HepG2 (cell line): Measurements from ENCODE around the gene EIF4G3. TPM values are rescaled to one million over a fixed set of nuclear protein-coding genes. Genes with fewer than 3 reads are reported as not detected.

ENCODE experiments used
- ATAC-seq: fragments of 200-7000 bp; cut with Tn5 transposase; 3 replicates; pipeline ENCODE4 v1.9.1; 2020; ENCODE audit warnings: mild to moderate bottlenecking, moderate library complexity
- BruUV-seq: library from RNA; stranded (reverse); fragments of 400-500 nt; replicated peaks from 2 replicates; lab custom pipeline; 2021; lab: Mats Ljungman, UMichigan
- CTCF ChIA-PET: fragments of 300-600 bp; formaldehyde crosslinking; extraction: SDS; loops from one replicate; lab custom pipeline; 2021; ENCODE audit warnings: low total read pairs, inconsistent platforms, low intra/inter-chr PET ratio; lab: Yijun Ruan, JAX
- POLR2A ChIA-PET: fragments of 350-600 bp; sonication (Branson Sonifier 250); formaldehyde crosslinking; loops from one replicate; lab custom pipeline; 2020; ENCODE audit warnings: antibody characterized with exemption, inconsistent platforms; lab: Yijun Ruan, JAX
- DNase-seq: peaks from one replicate; pipeline ENCODE4 v3.0.0-alpha.2; 2015; ENCODE audit warnings: low spot score
- FAIRE-seq: peaks from 3 replicates; lab custom pipeline; 2011; peaks lifted over from hg19 to GRCh38; lab: Jason Lieb, UNC
- H2AFZ ChIP-seq: one replicate; pipeline ENCODE4 v1.6.1; 2011; ENCODE audit warnings: low read length, inconsistent platforms
- H3K27ac ChIP-seq: fragments of 300-600 bp; 3 replicates; pipeline ENCODE4 v1.8.0; 2011; ENCODE audit warnings: mixed run types, mild to moderate bottlenecking, mixed read lengths, low read length, inconsistent platforms; ENCODE audit not compliant: insufficient read depth; ENCODE audit errors: extremely low read length
- H3K27me3 ChIP-seq, 2 experiments: fragments of 200-600 bp in 1 of 2; 2 replicates in 1 of 2; 3 replicates in 1 of 2; pipeline versions ENCODE4 v1.6.0 to v1.8.0; 2011; ENCODE audit warnings: low read length in 2 of 2, mild to moderate bottlenecking in 2 of 2, moderate library complexity in 2 of 2, inconsistent platforms in 1 of 2; ENCODE audit not compliant: insufficient read depth in 2 of 2, control insufficient read depth in 1 of 2
- H3K36me3 ChIP-seq, 2 experiments: fragments of 200-600 bp in 1 of 2; replicated peaks in 1 of 2; 2 replicates in 1 of 2; 3 replicates in 1 of 2; pipeline versions ENCODE4 v1.5.1 to v1.8.0; 2011; ENCODE audit warnings: low read length in 2 of 2, inconsistent platforms in 1 of 2; ENCODE audit not compliant: insufficient read depth in 2 of 2, control insufficient read depth in 1 of 2
- H3K4me1 ChIP-seq: 2 replicates; pipeline ENCODE4 v1.5.1; 2012; ENCODE audit warnings: low read length, inconsistent platforms; ENCODE audit not compliant: insufficient read depth
- H3K4me2 ChIP-seq: 2 replicates; pipeline ENCODE4 v1.6.0; 2011; ENCODE audit warnings: low read depth, low read length, inconsistent platforms
- H3K4me3 ChIP-seq, 3 experiments: fragments of 200-600 bp in 1 of 3; sonication (generic), shearing (Covaris generic) in 1 of 3; replicated peaks in 1 of 3; 2 replicates each; pipeline ENCODE4 v1.5.1; 2011 to 2016; ENCODE audit warnings: low read length in 3 of 3, inconsistent platforms in 2 of 3, low read depth in 2 of 3, mild to moderate bottlenecking in 2 of 3, control low read depth in 1 of 3, mixed read lengths in 1 of 3; ENCODE audit not compliant: insufficient read depth in 1 of 3
- H3K79me2 ChIP-seq: one replicate; pipeline ENCODE4 v1.6.1; 2011; ENCODE audit warnings: low read length, inconsistent platforms; ENCODE audit not compliant: insufficient read depth
- H3K9ac ChIP-seq: 2 replicates; pipeline ENCODE4 v1.6.0; 2011; ENCODE audit warnings: mild to moderate bottlenecking, low read depth, low read length, inconsistent platforms; ENCODE audit not compliant: insufficient read depth
- H3K9me3 ChIP-seq: 2 replicates; pipeline ENCODE4 v1.5.1; 2012; ENCODE audit warnings: mild to moderate bottlenecking, low read length
- H4K20me1 ChIP-seq: 2 replicates; pipeline ENCODE4 v1.6.0; 2011; ENCODE audit warnings: inconsistent platforms, mild to moderate bottlenecking, low read length, moderate library complexity; ENCODE audit not compliant: insufficient read depth
- FLYWCH1 ChIP-seq: sonication (generic); formaldehyde crosslinking; IDR thresholded peaks from 2 replicates; pipeline ENCODE4 v1.8.1; 2023; ENCODE audit warnings: mild to moderate bottlenecking, missing genetic modification reagents
- HOXA5 ChIP-seq: sonication (generic); formaldehyde crosslinking; IDR thresholded peaks from 2 replicates; pipeline ENCODE4 v1.4.0; 2020; ENCODE audit warnings: missing genetic modification reagents
- IKZF4 ChIP-seq: sonication (generic); formaldehyde crosslinking; IDR thresholded peaks from 2 replicates; pipeline ENCODE4 v1.5.1; 2020; ENCODE audit warnings: borderline replicate concordance, mild to moderate bottlenecking, low read depth, missing genetic modification reagents; ENCODE audit errors: not compliant biosample characterization
- KAT7 ChIP-seq: IDR thresholded peaks from 2 replicates; pipeline ENCODE4 v1.6.1; 2018; ENCODE audit warnings: borderline replicate concordance, missing compliant biosample characterization
- NFRKB ChIP-seq: fragments of 450-650 bp; IDR thresholded peaks from 2 replicates; pipeline ENCODE4 v1.6.1; 2017
- NONO ChIP-seq, 2 experiments: fragments of 450-650 bp in 1 of 2; sonication (generic) in 1 of 2; formaldehyde crosslinking in 1 of 2; IDR thresholded peaks in 1 of 2; conservative IDR thresholded peaks in 1 of 2; 2 replicates each; pipeline versions ENCODE4 v1.6.1 to v1.8.0; 2017 to 2022; ENCODE audit warnings: mild to moderate bottlenecking in 1 of 2, missing genetic modification reagents in 1 of 2, moderate library complexity in 1 of 2
- PHF20 ChIP-seq: sonication (generic); formaldehyde crosslinking; IDR thresholded peaks from 2 replicates; pipeline ENCODE4 v1.5.0; 2020; ENCODE audit warnings: mild to moderate bottlenecking, missing genetic modification reagents
- RARG ChIP-seq: sonication (generic); formaldehyde crosslinking; IDR thresholded peaks from 2 replicates; pipeline ENCODE4 v1.4.0; 2020; ENCODE audit warnings: low read depth, mild to moderate bottlenecking, missing genetic modification reagents
- RCOR2 ChIP-seq: IDR thresholded peaks from 2 replicates; pipeline ENCODE4 v1.6.1; 2016; ENCODE audit warnings: missing biosample characterization, missing genetic modification reagents
- TCF7L2 ChIP-seq: IDR thresholded peaks from 2 replicates; pipeline ENCODE4 v1.6.1; 2011; ENCODE audit warnings: mild to moderate bottlenecking, low read depth, low read length, moderate library complexity
- TOPORS ChIP-seq: sonication (generic); formaldehyde crosslinking; IDR thresholded peaks from 2 replicates; pipeline ENCODE4 v1.8.0; 2023; ENCODE audit warnings: mild to moderate bottlenecking, missing genetic modification reagents
- ZBTB8A ChIP-seq: sonication (generic); formaldehyde crosslinking; IDR thresholded peaks from 2 replicates; pipeline ENCODE4 v1.4.0; 2020; ENCODE audit warnings: mild to moderate bottlenecking, low read depth, missing genetic modification reagents, borderline replicate concordance
- ZC3H4 ChIP-seq: sonication (generic); formaldehyde crosslinking; IDR thresholded peaks from 2 replicates; pipeline ENCODE4 v1.4.0; 2020; ENCODE audit warnings: missing genetic modification reagents, borderline replicate concordance
- ZNF331 ChIP-seq: sonication (generic); formaldehyde crosslinking; IDR thresholded peaks from 2 replicates; pipeline ENCODE4 v1.4.0; 2020; ENCODE audit warnings: missing genetic modification reagents
- ZNF550 ChIP-seq: sonication (generic); formaldehyde crosslinking; IDR thresholded peaks from 2 replicates; pipeline ENCODE4 v1.4.0; 2020; ENCODE audit warnings: mild to moderate bottlenecking, missing genetic modification reagents, borderline replicate concordance
- WGBS: methylation state at CpG from one replicate; pipeline ENCODE4 v1.1.6; 2017; ENCODE audit warnings: low lambda C conversion rate; 5-methylcytosine and 5-hydroxymethylcytosine counted together
- in situ Hi-C: cut with HindIII; loops from 2 replicates; pipeline ENCODE4 v1.10.0; 2017; ENCODE audit warnings: low pct_unique_long_range_greater_than_20kb; ENCODE audit not compliant: extremely low pct_ligation_motif_present
- intact Hi-C: fragments of 100-400 bp; cut with micrococcal nuclease; formaldehyde crosslinking; loops from one replicate; pipeline ENCODE4 v1.10.0; 2022; ENCODE audit not compliant: unreplicated experiment
- polyA plus RNA-seq, 8 experiments: library from polyadenylated mRNA; depleted of rRNA in 3 of 8; stranded (reverse) in 7 of 8; unstranded in 1 of 8; fragments of >200 nt; fragmentation: Illumina TruSeq in 4 of 8; extraction: Trizol in 4 of 8; gene quantifications; 2 replicates each; pipeline versions ENCODE4 v1.2.1 to v1.2.3, GENCODE V29; 2011 to 2016; ENCODE audit warnings: low read depth in 4 of 8, missing spikeins in 1 of 8, mixed read lengths in 1 of 8; ENCODE audit not compliant: insufficient read depth in 1 of 8
- total RNA-seq, 5 experiments: library from RNA; depleted of rRNA; stranded (reverse); fragments of >200 nt; fragmentation: Illumina TruSeq; extraction: Trizol; gene quantifications; 2 replicates each; pipeline ENCODE4 v1.2.3, GENCODE V29; 2016; ENCODE audit warnings: low read depth in 1 of 5
- TF ChIP-seq, protein P1 (sequence below): IDR thresholded peaks from 2 replicates; pipeline ENCODE4 v1.6.1; 2012; ENCODE audit warnings: inconsistent platforms

EIF4G3 gene
- total and polyA plus RNA-seq, 2 of the 13 experiments (the other 11 are each of a cell fraction or from before 2014, with no cell fraction given), result 22.2 to 27.6 TPM

DNA sequence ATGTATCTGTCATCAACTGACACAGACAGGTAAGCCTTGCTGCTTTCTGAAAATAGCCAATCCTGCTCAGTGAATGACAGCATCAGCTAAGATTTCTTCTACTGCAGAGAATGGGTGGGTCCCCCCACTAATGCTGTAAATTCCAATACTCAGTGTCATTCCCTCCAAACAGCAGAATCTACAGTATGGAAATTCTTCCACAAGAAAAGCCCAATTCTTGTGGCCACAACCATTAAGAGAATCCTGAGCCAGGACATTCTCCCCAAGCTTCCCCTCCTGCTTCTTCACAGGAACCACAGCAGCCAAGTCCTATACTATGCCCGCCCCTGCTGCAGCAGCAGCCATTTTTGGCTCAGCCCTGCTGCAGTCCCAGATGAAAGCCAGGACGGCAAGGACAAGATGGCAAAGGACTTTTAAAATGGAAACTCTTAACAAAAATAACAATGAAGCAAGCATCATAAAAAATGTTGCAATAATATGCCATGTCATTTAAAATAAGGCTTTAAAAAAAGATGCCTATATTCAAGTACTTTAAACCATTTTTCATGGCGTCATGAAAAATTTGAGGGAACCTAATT, 26.8 kb downstream of the EIF4G3 start:
- peaks cover 9% of the 10 kb centered on the region for H3K79me2 ChIP-seq
- in situ Hi-C loops (no loop called here), intact Hi-C loops (no loop called here)
- H3K9ac ChIP-seq, result no peak overlapping the region
- no peak overlapping the region for H3K27ac ChIP-seq
- peaks cover 7 to 11% of the 10 kb centered on the region in 2 experiments; a peak in 3 of 5 replicates for H3K36me3 ChIP-seq
- H3K27me3 ChIP-seq, result no peaks in the 10 kb centered on the region
- ChIA-PET POLR2A (no interaction called here), CTCF (no interaction called here)
- TF ChIP-seq TOPORS (CRISPR knock-in tag), result no peak
- no peak for TF ChIP-seq NONO (IDR thresholded peaks at IDR 0.05)
- no peak for TF ChIP-seq NONO (CRISPR knock-in tag; conservative IDR thresholded peaks at IDR 0.05)
- no peak for TF ChIP-seq HOXA5 (CRISPR knock-in tag)
- no peak for TF ChIP-seq ZC3H4 (CRISPR knock-in tag)
- TF ChIP-seq RARG (CRISPR knock-in tag), result no peak
- TF ChIP-seq RCOR2 (CRISPR knock-in tag), result no peak
- no peak for TF ChIP-seq KAT7
- no peak for TF ChIP-seq NFRKB
- no peak for TF ChIP-seq ZNF550
- TF ChIP-seq FLYWCH1 (CRISPR knock-in tag), result no peak
- no peak for TF ChIP-seq IKZF4 (CRISPR knock-in tag)
- TF ChIP-seq TCF7L2, result no peak
- TF ChIP-seq, protein P1, sequence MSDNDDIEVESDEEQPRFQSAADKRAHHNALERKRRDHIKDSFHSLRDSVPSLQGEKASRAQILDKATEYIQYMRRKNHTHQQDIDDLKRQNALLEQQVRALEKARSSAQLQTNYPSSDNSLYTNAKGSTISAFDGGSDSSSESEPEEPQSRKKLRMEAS, result no peak
- no peak for TF ChIP-seq ZBTB8A (CRISPR knock-in tag)
- no peak for TF ChIP-seq PHF20 (CRISPR knock-in tag)
- TF ChIP-seq ZNF331, result no peak
- BruUV-seq, result no TSS peak
- no peaks in the 10 kb centered on the region for H4K20me1 ChIP-seq
- no peak overlapping the region for H3K4me2 ChIP-seq
- H2AFZ ChIP-seq, result no peak overlapping the region
- ATAC-seq (no peak), FAIRE-seq (no peak), DNase-seq (no peak)
- WGBS, result 98% methylated on average over 3 of the region's 3 CpGs
- H3K4me1 ChIP-seq, result no peaks in the 10 kb centered on the region
- H3K4me3 ChIP-seq, result no peak overlapping the region
- H3K9me3 ChIP-seq, result no peaks in the 10 kb centered on the region
